Stimulated activated CD4-positive, alpha-beta T cell treated with anti-CD3 and anti-CD28 coated beads, Interleukin-12 subunit alpha, Interleukin-12 subunit beta, amount 100 ng/mL, for 48 hours (primary cell): ENCODE data around the gene SLC29A1.
"Not testable (repeated sequence)": the region's sequence is repeated elsewhere in the genome, so short reads cannot be mapped to it uniquely, and the experiment has no call there.

Experiments used
- DNase-seq, 3 donors: peaks; one replicate each; pipeline ENCODE4 v3.0.0-alpha.2; 2020; ENCODE audit warnings: low read depth in 2 of 3, low spot score in 1 of 3

SLC29A1 gene

GRCh38 chr6:44193307-44193910, 30.0 kb upstream of the SLC29A1 start:
- no peak for DNase-seq

GRCh38 chr6:44194326-44194725, 29.1 kb upstream of the SLC29A1 start:
- DNase-seq = no peak

DNA sequence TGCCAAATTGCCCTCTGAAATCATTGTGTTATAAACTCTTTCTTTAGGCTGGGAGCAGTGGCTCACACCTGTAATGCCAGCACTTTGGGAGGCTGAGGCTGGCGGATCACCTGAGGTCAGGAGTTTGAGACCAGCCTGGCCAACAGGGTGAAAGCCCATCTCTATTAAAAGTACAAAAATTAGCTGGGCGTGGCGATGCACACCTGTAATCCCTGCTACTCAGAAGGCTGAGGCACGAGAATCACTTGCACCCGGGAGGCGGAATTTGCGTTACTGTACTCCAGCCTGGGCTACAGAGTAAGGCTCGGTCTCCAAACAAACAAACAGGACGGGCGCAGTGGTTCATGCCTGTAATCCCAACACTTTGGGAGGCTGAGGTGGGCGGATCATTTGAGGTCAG, 27.0 kb upstream of the SLC29A1 start:
- DNase-seq = not testable (repeated sequence)

GRCh38 chr6:44198684-44199083, 24.7 kb upstream of the SLC29A1 start:
- DNase-seq = no peak

DNA sequence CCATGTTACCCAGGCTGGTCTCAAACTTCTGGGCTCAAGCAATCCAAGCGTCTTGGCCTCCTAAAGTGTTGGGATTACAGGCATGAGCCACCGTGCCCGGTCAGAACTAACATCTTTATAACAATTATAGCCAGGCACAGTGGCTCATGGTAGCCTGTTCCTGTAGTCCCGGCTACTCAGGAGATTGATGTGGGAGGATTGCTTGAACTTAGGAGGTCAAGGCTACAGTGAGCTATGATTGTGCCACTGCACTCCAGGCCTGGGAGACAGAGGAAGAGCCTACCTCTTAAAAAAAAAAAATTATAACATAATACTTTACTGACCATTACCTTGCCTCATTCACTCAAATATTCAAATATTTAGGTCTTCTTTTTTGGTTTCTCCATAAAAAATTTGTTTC, 23.5 kb upstream of the SLC29A1 start:
- no peak for DNase-seq

DNA sequence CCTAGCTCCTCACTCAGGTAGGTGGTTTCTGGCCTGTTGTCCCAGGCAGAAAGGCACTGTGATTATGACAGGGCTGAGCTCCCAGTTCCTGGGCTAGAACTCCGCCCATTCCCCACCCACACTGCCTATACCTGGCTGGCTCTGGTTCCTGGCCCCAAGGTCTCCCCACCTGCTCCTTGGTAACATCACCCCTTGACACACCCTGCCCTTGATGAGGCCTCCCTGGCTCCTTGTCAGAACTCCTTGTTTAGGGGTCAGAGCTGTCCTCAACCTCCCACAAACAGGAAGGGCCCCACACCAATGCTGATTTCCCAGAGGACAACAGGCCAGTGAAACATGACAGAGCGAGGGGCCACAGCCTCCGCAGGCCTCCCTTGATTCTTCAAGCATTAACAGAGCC, 22.2 kb upstream of the SLC29A1 start:
- no peak for DNase-seq

GRCh38 chr6:44201638-44202303, 21.6 kb upstream of the SLC29A1 start:
- DNase-seq = no peak

DNA sequence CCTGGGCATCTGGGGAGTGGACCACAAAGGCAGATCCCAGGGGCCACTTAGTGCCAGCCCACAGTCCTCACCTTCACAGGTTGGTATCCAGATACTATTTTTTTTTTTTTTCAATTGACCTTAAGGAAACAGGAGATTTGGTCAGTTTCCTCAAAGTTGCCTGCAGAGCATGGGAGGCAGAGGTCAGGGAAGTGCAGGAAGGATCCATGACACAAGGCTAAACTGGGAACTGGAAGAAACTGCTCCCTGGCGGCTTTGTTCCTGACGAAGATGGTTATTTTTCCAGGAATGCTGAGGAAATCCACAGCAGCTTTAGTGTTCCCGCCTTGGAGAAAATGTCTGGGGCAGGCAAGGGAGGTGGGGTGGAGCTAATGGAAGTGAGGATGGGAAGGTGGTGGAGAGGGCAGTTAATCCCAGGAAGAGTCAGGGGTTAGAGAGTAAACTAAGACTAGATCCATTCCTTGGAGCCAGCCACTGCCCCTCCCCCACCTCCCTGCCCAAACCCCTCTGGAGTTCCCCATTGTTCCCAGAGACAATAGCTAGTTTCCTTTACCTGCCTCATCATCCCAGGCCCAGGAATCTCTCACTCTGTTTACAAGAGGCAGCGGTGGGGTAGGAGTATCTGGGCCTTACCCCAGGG, 20.9 kb upstream of the SLC29A1 start:
- no peak for DNase-seq

GRCh38 chr6:44202972-44203750, 20.2 kb upstream of the SLC29A1 start:
- DNase-seq = no peak

DNA sequence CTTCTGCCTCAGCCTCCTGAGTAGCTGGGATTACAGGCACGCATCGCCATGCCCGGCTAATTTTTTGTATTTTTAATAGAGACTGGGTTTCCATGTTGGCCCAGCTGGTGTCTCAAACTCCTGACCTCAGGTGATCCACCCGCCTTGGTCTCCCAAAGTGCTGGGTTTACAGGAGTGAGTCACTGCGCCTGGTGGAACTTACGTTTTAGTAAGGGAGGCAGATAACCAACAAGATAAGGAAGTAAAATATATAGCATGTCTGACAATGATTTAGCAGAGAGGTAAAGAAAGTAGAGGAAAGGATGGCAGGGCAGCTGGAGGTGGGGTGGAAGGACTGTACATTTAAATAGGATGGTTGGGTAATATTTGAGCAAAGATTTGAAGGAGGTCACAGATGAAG, 19.4 kb upstream of the SLC29A1 start:
- no peak for DNase-seq

- DNase-seq = no peak
These were observed 15.4 kb upstream of the SLC29A1 start for GRCh38 chr6:44207966-44208365.

DNA sequence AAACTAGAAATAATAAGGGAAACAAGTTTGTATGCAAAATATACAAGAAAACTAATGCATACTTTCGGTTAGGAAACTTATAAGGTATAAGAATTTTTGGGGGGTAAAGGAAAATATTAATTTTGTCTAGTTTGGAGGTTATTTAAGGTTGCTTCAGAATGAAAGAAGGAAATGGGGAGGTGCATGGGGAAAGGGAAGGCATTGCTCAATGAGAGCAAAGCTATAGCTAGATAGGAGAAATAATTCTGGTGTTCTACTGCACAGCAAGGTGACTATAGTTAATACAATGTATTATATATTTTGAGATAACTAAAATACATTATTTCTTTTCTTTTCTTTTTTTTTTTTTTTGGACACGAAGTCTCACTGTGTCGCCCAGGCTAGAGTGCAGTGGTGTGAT, 12.1 kb upstream of the SLC29A1 start:
- no peak for DNase-seq

DNA sequence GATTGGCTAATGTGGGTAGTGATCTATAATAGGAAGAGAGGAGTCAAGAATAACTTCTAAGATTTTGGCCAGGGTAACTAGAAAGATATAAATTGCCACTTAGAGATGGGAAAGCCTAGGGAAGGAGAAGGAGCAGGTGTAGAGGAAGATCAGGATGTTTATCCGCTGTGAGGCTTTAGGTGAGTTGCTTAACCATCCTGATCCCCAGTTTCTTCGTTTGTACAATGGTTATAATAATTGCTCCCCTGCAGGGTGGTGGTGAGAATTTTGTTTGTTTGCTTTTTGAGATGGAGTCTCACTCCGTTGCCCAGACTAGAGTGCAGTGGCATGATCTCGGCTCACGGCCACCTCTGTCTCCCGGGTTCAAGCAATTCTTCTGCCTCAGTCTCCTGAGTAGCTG, 9.1 kb upstream of the SLC29A1 start:
- DNase-seq = no peak

- DNase-seq = no peak
These were observed 6.6 kb upstream of the SLC29A1 start, which contains the start of gene MYMX for GRCh38 chr6:44216677-44217331. Gene MYMX (plus strand): TSS chr6:44216926. CDS start chr6:44217472, 546 bp downstream.

- no peak for DNase-seq
These were observed 5.9 kb upstream of the SLC29A1 start for GRCh38 chr6:44217332-44218143.

DNA sequence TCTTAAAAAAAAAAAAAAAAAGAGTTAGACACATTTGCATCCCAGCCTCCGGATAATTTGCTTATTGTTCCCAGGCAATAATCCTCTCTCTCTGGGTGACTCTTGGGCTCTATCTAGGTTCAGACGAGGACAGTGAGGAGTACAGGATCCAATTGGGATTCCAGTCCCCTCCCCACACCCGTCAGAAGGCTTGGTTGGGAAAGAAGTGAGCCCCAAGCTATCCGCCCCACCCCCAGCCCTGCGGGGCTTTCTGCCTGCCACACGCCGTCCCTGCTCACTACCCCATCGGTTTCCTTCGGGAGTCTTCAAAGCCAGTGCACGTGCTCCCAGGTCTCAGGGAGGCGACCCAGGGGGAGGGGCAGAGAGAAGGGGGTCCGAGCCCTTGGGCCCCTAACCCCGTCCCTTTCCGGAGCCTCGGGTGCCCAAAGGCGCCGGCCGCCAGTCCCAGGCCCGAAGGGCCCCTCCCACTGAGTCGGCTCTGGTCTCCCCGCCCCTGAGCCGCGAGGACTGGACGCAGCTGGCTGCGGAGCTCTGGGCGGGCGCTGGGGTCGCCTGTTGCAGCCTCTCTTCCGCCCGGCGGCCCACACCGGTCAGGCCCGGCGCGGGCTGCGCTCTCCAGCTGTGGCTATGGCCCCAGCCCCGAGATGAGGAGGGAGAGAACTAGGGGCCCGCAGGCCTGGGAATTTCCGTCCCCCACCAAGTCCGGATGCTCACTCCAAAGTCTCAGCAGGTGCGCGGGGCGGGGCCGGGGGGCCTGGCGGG, 4.2 kb upstream of the SLC29A1 start:
- DNase-seq = no peak

- DNase-seq = no peak
These were observed 3.3 kb upstream of the SLC29A1 start for GRCh38 chr6:44219815-44220784.

- no peak for DNase-seq
These were observed 2.5 kb upstream of the SLC29A1 start for GRCh38 chr6:44220913-44221290.
